Right lobe of liver (tissue), 6 donors: Measurements from ENCODE around the gene COL5A3. TPM values are rescaled to one million over a fixed set of nuclear protein-coding genes. Genes with fewer than 3 reads are reported as not detected.

Experiments used
- ATAC-seq, 4 donors: fragments of 200-7000 bp; cut with Tn5 transposase; one replicate each; pipeline ENCODE4 v1.9.1; 2020; ENCODE audit warnings: mild to moderate bottlenecking in 4 of 4, moderate library complexity in 4 of 4
- DNase-seq, 3 donors: peaks; one replicate each; pipeline ENCODE4 v3.0.0-alpha.2; 2020
- H3K27ac ChIP-seq, 3 donors: fragments of 200-600 bp; one replicate each; pipeline ENCODE4 v1.8.0; 2022
- H3K27me3 ChIP-seq, 2 donors: fragments of 200-600 bp; one replicate each; pipeline ENCODE4 v1.8.0; 2022
- H3K36me3 ChIP-seq, 4 donors: fragments of 200-600 bp; sonication (generic) in 1 of 4; one replicate each; pipeline versions ENCODE4 v1.5.1 to v1.8.0; 2017 to 2022; ENCODE audit warnings: control low read depth in 1 of 4
- H3K4me1 ChIP-seq, 4 donors: fragments of 200-600 bp; sonication (generic) in 1 of 4; one replicate each; pipeline versions ENCODE4 v1.5.1 to v1.8.0; 2017 to 2022; ENCODE audit warnings: control low read depth in 1 of 4
- H3K4me3 ChIP-seq, 3 donors: fragments of 200-600 bp; one replicate each; pipeline ENCODE4 v1.8.0; 2022
- H3K9me3 ChIP-seq, 4 donors: fragments of 200-600 bp; sonication (generic) in 1 of 4; one replicate each; pipeline versions ENCODE4 v1.5.1 to v1.8.0; 2017 to 2022; ENCODE audit warnings: control low read depth in 1 of 4
- POLR2A ChIP-seq: fragments of 450-650 bp; IDR thresholded peaks from one replicate; pipeline ENCODE4 v1.6.1; 2017; ENCODE audit warnings: antibody characterized with exemption, mild to moderate bottlenecking
- WGBS: methylation state at CpG from one replicate; pipeline ENCODE4 v1.1.6; 2018; ENCODE audit warnings: low coverage, low lambda C conversion rate; ENCODE audit not compliant: insufficient coverage; ENCODE audit errors: missing lambda C conversion rate; 5-methylcytosine and 5-hydroxymethylcytosine counted together
- intact Hi-C, 2 donors: fragments of 100-400 bp; cut with DNase I; formaldehyde crosslinking; loops; one replicate each; pipeline versions ENCODE4 v1.11.2 to v1.14.1; 2022
- microRNA-seq, 2 donors: library from miRNA; unstranded; fragments of <30 nt; microRNA quantifications; one replicate each; pipeline ENCODE4, GENCODE V29; 2019 to 2020
- small RNA-seq, 2 experiments: library from RNA; depleted of rRNA; stranded (forward); fragments of <200 nt; gene quantifications; one replicate each; pipeline ENCODE3, GENCODE V24; 2016
- total RNA-seq, 6 experiments: library from RNA; depleted of rRNA in 2 of 6; stranded (reverse); fragments of >200 nt in 2 of 6; fragmentation: NEBNext Ultra II Directional in 3 of 6; extraction: Animal tissue kit (Norgen Biotek cat#: 25700) in 3 of 6; gene quantifications; one replicate each; pipeline versions ENCODE4 v1.1.0 to v1.2.4, GENCODE V29; 2016 to 2023
- TF ChIP-seq, protein P1 (sequence below), 4 donors: fragments of 200-600 bp in 3 of 4; fragments of 450-650 bp in 1 of 4; IDR thresholded peaks; one replicate each; pipeline versions ENCODE4 v1.5.1 to v1.8.0; 2016 to 2022; ENCODE audit warnings: antibody characterized with exemption in 4 of 4, mild to moderate bottlenecking in 2 of 4
- donor health status: DM: no; HTN: yes; CAD: no.
- donor health status: DM: no; HTN: no; CAD: no.
- donor health status: DM: no; HTN: no; CAD: no.
- donor health status: DM: no; HTN: yes; CAD: no.
- donor health status: DM: no; HTN: yes; CAD: no.

COL5A3 gene
- total RNA-seq, 6 experiments from 2014 or later = 3.3 to 20.2 (median 9.4) TPM

- intact Hi-C loops = no loop called here
- ATAC-seq (no peak), DNase-seq (no peak)
- Histone ChIP-seq H3K4me3 (no peak overlapping the region), H3K36me3 (no peaks in the 10 kb centered on the region), H3K9me3 (no peaks in the 10 kb centered on the region), H3K27ac (no peak overlapping the region), H3K4me1 (peaks cover 0 to 11% (median 0%) of the 10 kb centered on the region in 4 donors), H3K27me3 (no peaks in the 10 kb centered on the region)
- WGBS = 20% methylated on average over 1 of the region's 1 CpG
- no peak for TF ChIP-seq POLR2A
- TF ChIP-seq, protein P1, sequence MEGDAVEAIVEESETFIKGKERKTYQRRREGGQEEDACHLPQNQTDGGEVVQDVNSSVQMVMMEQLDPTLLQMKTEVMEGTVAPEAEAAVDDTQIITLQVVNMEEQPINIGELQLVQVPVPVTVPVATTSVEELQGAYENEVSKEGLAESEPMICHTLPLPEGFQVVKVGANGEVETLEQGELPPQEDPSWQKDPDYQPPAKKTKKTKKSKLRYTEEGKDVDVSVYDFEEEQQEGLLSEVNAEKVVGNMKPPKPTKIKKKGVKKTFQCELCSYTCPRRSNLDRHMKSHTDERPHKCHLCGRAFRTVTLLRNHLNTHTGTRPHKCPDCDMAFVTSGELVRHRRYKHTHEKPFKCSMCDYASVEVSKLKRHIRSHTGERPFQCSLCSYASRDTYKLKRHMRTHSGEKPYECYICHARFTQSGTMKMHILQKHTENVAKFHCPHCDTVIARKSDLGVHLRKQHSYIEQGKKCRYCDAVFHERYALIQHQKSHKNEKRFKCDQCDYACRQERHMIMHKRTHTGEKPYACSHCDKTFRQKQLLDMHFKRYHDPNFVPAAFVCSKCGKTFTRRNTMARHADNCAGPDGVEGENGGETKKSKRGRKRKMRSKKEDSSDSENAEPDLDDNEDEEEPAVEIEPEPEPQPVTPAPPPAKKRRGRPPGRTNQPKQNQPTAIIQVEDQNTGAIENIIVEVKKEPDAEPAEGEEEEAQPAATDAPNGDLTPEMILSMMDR (IDR thresholded peaks at IDR 0.05) = no peak
Measured at GRCh38 chr19:9910625-9911024, 99.7 kb downstream of the COL5A3 start.

Small RNA genes lying within 50 kb of the gene (microRNA-seq; reads per million reads assigned to microRNA genes)
- gene MIR5589 = 506 to 527 reads per million in 2 donors

Small RNA genes lying within 50 kb of the gene (small RNA-seq; reads per million reads assigned to genes)
- 1.2 to 3.4 reads per million in 2 experiments for gene MIR5589

Other genes with a start within 250 kb of the COL5A3 start
- 1 to 10 TPM; 2.8 to 4.6 (median 4.0) TPM for gene ZNF846, start 241.8 kb downstream of the COL5A3 start, total RNA-seq
- gene FBXL12, start 191.4 kb downstream of the COL5A3 start, total RNA-seq = 10 to 100 TPM in 4 of 6 experiments, 1 to 10 TPM in 2; 9.8 to 18.4 (median 10.9) TPM
- 100 to 1,000 TPM; 152 to 303 (median 168) TPM for gene UBL5, start 182.6 kb downstream of the COL5A3 start, total RNA-seq
- gene PIN1, start 175.2 kb downstream of the COL5A3 start, total RNA-seq = 10 to 100 TPM; 19.9 to 54.5 (median 24.8) TPM
- 10 to 100 TPM in 5 of 6 experiments, 1 to 10 TPM in 1; 3.8 to 72.5 (median 31.8) TPM for gene OLFM2, start 74.0 kb downstream of the COL5A3 start, total RNA-seq
- not detected for gene RDH8, start 3.0 kb upstream of the COL5A3 start, total RNA-seq
- 100 to 1,000 TPM in 1 of 6 experiments, 10 to 100 TPM in 5; 68.5 to 119 (median 88.9) TPM for gene SHFL, start 75.8 kb upstream of the COL5A3 start, total RNA-seq
- gene ANGPTL6, start 92.2 kb upstream of the COL5A3 start, total RNA-seq = 10 to 100 TPM; 12.6 to 18.6 (median 15.0) TPM
- gene PPAN, start 95.9 kb upstream of the COL5A3 start, total RNA-seq = 10 to 100 TPM; 11.2 to 19.9 (median 18.4) TPM
- 1 to 10 TPM; 2.9 to 6.8 (median 5.0) TPM for gene P2RY11, start 101.2 kb upstream of the COL5A3 start, total RNA-seq
- 100 to 1,000 TPM in 2 of 6 experiments, 10 to 100 TPM in 4; 68.5 to 142 (median 81.4) TPM for gene EIF3G, start 109.4 kb upstream of the COL5A3 start, total RNA-seq
- gene DNMT1, start 184.4 kb upstream of the COL5A3 start, total RNA-seq = 10 to 100 TPM; 12.6 to 37.3 (median 24.4) TPM
- 1 to 10 TPM; 1.7 to 6.6 (median 4.1) TPM for gene S1PR2, start 220.8 kb upstream of the COL5A3 start, total RNA-seq
- gene MRPL4, start 241.7 kb upstream of the COL5A3 start, total RNA-seq = 100 to 1,000 TPM in 1 of 6 experiments, 10 to 100 TPM in 5; 33.7 to 109 (median 38.2) TPM